Fibroblast of the conjunctiva (primary cell): Measurements from ENCODE around the gene PKNOX2.

Experiments
- DNase-seq: peaks from one replicate; pipeline ENCODE4 v3.0.0-alpha.2; 2010; ENCODE audit warnings: low read depth

PKNOX2 gene

DNA sequence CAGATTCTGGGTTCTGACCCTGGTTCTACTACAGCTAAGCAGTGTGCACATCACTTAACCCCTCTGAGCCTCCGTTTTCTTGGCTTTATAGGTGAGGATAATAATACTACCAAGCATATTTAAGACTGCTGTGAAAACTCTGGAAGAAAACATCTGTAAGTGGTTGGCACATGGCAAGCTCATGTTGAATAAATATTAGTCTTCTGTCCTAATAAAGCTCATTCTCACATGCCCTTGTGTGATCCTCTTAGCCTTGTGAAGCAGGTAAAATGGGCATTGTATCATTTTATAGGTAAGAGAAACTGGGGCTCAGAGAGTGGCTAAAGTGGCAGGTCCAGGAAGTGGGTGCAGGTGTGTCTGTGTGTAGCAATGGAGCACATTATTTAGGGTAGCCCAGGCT lies 8.5 kb downstream of the PKNOX2 start:
- no peak for DNase-seq

DNA sequence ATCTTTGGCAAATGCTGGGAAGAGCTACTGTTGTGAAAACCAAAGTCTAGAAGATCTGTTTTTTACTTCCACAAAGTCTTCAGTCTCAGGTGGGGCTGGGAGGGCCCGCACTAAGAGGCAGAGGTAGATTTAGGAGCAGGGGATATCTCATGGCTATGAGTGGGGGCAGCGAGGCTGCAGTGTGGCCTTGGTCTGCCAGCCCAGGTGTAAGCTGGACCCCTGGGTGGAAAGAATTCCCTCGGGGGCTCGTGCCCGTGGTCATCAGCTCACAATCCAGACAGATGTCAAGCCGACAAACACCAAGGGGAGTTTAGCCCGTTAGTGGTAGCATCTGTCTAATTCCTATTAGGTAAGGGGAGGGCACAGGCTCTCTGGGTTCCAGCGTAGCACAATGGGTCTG lies 9.0 kb downstream of the PKNOX2 start:
- DNase-seq = no peak

DNA sequence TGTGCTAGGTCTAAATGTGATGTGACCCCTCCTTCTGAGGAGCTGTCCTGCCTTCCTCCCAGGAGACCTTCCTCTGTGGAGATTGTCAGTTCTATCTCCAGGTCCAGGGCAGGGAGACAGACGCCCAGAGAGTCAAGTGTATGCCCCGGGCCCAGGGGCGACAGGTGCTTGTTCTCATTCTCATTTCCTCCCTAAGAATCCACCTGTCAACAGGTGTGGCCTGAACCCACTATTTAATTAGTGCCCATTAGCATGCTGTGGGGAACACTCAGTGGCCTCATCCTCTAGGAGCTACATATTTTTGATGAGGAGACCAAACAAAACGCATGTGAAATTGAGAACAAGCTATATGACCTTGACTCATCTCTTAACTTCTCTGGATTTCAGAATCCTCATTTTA lies 9.5 kb downstream of the PKNOX2 start:
- no peak for DNase-seq

DNA sequence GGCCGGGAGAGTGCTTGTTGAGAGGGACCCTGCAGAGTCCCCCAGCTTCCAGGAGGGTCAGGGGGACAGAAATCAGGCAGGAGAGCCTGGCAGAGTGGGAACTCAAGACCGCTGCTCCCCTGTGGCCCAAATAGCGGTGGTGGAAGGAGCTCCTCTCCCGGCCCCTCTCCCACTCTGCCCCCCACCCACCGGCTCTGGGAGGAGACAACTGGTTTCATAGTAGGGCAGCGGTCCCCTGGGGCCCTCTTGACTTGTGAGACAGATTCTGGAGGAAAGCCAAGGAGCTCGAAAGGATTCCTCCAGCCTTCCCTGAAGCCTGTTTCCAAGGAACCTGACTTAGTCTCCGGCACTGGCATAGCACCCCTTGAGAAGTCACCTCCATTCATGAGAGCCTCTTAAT lies 10.1 kb downstream of the PKNOX2 start:
- no peak for DNase-seq

DNA sequence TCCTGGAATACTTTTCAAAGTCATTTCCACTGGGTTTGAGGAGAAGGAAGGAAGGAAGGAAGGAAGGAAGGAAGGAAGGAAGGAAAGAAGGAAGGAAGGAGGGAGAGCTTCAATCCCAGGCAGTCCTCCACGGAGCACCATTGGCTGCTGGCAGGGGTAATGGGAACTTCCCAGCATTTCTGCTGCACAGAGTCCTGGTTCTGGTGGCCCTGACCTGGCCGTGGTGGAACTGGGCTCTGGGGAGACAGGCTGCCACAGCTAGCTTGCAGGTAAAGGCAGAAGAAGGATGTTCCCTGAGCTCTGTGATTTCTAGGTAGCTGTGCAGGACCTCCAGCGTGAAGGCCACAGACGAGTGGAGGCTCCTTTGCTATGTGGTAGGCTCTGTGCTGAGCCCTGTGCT lies 10.6 kb downstream of the PKNOX2 start:
- no peak for DNase-seq

DNA sequence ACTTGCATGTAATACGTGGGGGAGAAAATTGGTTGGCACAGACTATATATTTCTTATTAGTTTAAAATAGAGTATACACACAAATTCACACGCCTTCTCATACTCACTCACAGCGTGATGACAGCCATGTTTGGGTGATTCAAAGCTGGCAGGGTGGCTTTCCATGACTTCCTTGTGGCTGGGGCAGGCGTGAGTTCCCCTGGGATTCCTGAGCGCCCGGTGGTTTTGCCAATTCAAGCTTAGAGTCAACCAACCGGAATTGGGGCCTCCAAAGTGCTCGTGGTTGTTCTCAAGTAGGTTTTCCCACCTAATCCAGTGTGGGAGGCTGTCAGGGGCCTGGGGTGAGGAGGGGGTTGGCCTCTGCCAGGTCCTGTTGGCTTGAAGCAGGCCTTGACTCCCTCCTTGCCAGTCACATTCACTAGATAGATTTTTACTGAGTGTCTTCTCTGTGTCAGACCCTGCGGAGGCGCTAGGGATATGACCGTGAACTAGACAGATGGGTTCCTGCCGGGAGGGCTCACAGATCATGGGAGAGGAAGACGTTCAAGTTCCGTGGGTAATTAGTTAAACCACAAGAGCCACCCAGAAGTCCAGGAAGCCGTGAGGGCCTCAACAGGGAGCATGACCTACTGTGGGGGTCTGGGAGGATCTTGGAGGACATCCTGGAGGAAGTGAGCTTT lies 11.5 kb downstream of the PKNOX2 start:
- DNase-seq = no peak

DNA sequence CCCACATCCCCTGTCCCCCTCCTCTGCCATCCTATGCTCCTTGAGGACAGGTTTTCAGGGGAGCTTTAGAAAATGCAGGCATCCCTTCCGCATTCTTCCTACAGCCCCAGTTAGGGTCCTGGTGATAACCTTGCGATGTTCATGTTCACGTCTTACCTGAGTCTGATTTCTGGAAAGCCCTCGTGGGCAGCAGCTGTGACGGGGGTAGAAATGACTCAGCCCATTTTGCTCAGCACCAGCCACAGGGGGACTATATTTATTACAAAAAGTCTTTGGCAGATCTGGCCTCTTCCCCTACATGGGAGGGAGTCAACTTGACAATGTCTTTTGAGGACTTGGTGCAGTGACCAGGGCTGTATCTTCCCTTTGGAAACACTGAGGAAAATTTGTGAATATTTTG lies 12.3 kb downstream of the PKNOX2 start:
- no peak for DNase-seq

DNA sequence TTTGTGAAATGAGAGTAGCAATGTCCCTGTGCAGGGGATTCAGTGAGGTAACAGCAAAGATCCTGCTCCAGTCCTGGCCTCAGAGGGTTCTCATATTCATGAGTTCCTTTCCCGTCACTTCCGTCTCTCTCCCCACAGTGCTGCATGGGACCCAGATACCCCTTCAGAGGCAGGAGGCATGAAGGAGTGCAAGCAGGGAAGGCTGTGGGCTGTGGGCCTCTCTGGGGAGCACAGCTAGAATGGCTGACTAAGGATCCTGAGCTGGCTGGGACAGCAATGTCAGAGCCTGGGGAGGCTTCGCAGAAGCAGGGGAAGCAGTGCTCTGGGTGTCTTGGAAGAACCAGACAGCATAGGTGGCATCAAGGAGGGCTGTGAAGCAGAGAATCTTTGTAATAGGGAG lies 13.0 kb downstream of the PKNOX2 start:
- DNase-seq = no peak

DNA sequence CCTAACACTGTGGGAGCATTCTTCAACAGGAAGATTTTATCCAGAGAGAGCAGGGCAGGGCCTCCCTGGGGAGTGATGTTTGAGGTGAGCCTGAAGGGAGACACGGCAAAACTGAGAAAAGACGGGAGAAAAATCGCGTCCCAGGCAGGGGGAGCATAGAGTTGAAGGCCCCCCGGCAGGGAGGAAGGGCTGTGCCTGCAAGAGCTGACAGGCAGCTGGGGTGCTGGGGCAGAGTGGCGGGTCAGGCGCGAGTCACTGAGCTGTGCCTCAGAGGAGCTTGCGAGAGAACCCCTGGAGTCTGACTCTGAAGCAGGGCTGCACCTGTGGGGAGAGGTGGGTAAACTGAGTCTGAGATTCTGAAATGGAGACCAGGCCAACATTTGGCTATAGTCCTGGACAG lies 14.8 kb downstream of the PKNOX2 start:
- DNase-seq = no peak

DNA sequence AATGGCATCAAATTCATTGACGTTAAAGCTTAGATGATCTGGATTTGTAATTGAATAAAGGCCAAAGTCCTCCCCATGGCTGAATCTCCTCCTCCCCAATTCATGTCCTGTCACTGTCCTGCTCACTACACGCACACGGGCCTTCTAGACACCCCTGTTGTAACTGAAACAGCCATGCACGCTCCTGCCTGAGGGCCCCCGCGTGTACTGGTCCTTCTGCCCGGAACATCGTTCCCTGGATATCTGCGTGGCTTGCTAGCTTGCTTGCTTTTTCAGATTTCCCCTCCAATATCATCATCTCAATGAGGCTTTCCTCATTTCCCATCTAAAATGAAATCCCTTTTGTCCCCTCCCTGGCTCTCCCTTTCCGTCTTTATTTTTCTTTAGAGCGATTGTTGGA lies 15.3 kb downstream of the PKNOX2 start:
- DNase-seq = no peak

DNA sequence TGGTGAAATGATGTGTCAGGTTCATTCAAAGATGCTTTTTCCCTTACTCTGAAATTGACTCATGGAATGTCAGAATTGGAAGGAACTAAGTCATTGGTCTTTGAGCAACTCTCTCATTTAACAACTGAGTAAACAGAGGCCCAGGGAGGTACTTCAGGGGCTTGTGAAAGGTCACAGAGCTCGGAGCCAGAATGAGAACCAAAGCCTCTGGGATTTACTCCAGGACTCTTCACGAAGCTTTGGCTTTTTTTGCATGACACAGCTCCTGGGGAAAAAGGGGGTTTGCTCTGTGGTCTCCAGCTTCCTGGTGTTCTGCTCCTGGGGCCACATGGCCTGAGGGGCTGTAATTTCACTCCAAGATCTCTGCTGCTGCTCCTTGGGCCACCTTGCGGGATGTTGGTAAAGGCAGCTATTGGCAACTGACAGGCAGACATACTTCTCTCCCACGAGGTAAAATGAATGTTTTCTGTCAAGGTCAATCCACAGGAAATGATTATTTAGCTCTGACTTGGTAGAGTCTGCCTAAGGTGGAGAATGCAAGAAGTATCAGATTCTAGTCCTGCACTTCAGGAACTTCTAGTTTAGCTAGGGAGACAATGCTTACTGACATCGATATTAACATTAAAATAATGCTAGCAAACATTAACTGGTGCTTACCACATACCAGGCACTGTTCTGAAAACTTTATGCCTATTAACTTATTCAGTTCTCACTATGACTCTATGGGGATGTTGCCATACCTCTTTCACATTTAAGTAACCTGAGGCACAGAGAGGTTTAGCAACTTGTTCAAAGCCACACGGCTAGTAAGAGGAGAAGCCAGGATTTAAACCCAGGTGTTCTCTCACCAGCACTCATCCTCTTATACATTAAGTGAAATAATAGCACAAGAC lies 16.1 kb downstream of the PKNOX2 start:
- DNase-seq = no peak

DNA sequence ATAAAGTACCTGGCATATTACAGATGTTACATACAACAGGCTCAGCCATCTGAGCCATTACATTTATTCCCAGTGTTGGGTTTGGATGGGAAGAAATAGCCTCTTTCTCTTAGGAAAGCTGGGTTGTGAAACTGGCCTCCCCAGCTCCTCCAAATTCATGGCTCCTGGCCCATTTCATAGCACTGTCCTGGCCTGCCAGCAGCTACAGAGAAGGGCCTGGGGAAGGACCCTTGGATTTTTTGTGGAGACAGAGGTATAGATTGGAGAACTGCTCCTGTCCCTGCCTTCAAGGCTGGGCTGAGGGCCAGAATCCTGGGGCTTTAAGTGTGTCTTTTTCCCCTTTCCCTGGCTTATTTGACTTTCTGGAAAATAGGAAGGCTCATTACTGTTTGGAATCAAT lies 18.0 kb downstream of the PKNOX2 start:
- DNase-seq = no peak

DNA sequence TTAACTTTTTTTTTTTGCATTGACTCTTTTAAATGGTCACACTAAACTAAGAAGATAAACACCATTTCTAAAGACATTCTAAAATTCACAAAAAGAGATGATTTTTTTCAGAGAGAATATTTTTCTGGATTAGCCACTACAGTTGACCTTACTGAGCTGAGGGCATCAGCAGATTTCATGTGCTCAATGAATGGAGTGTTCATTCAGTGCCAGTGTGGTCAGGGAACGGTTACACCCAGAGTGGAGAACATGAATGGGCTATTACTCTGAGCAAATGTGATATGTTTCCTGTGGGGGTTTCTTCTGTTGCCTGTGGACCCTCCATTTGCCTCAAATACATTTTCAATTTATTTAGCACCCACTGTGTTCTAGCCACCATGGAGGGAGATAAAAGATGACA lies 19.1 kb downstream of the PKNOX2 start:
- DNase-seq = no peak

DNA sequence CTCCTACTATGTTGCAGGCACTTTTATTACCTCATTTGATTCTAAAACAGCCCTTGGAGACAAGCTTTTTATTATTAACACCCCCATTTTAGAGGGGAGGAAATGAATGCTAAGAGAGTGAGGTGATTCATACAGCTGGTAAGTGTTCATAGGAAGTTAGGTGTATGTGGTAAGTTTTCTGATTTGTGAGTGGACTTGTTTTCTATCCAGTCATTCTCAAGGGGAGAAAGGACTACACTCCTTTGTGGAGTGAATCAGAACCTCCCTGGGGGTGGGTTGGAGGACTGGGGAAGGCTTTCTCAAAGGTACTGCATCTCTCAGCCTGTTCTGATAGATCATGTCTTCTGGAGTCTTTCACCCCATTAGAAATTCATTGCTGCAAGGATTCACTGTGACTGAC lies 23.5 kb downstream of the PKNOX2 start:
- no peak for DNase-seq

DNA sequence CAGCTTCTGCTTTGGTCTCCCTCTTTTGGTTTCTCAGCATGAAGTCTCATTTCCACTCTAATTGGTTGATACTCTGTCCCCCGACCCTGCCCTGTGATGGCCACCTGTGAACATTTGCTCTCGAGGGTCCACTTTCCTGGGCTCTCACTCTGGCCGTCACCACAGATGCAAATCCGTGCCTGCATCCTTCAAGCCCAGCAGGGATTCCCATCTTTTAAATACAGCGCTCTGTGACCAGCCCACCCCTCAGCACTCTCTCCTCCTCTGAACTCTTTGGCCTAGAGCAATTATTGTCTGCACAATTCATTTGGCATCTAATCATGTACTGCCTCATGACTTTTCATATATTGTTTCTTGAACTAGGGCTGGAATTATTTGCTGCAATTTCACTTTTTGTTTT lies 26.0 kb downstream of the PKNOX2 start:
- no peak for DNase-seq

DNA sequence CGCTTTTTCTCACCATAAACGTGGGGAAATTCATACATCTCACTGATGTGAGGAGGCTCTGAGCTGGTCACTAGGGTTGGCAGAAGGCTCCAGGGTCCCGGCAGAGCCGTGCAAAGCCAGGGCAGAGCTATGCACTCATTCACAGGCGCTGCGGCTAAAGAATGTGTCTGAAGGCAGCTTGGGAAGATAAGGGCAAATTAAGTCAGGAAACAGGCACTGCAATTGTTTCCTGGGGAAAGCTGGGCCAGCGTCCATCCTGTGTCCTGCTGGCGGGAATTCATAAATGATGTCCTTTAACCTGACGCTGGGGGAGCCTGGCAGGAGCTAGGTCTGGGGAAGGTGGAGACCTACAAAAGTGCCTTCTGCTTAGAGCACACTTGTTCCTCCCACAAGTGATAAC lies 27.6 kb downstream of the PKNOX2 start:
- no peak for DNase-seq

DNA sequence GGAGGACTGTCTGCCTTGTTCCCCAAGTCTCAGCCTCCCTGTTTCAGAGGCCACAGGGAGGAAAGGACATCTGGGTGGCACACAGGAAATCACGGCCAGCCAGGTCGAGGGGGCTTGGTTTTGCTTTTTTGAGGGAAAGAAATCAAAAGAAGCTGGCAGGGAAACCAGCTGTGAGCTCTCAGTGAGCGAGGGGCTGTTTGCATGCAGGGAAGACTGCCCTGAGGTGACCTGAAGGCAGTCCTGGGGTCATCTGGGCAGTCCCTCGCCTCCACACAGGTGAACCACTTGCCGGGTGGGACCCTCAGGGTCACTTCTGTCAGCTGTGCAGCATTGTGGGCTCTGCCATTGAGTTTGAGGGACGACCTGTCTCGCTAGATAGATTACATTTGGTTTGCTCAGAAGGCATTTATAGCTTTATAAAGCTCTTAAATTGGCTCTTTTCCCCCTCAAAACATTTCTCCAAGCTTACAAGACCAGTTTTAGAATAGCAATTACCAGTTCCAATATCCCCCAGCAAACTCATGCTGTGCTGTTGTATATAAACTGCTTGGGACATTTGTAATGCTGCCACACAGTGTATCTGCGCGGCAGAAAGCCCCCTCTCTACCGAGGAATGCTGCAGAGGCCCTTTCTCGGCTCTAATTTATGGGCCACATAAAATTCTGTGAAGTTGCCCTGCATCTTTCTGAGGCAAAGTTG lies 28.3 kb downstream of the PKNOX2 start:
- DNase-seq = no peak

DNA sequence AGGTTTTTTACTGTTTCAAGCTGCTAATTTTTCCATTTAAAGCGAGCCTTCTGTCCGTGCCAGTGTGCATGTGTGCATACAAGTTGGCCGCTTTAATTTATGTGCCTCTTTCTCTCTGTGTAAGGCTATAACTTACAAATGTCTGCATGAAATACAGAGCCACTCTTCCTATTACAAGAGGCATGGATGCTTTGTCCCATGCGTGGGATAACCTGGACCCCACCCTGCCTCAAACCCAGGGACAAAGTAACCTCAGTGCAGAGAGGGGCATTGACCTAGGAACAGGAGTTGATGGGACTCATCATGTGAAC lies 28.8 kb downstream of the PKNOX2 start:
- DNase-seq = no peak

DNA sequence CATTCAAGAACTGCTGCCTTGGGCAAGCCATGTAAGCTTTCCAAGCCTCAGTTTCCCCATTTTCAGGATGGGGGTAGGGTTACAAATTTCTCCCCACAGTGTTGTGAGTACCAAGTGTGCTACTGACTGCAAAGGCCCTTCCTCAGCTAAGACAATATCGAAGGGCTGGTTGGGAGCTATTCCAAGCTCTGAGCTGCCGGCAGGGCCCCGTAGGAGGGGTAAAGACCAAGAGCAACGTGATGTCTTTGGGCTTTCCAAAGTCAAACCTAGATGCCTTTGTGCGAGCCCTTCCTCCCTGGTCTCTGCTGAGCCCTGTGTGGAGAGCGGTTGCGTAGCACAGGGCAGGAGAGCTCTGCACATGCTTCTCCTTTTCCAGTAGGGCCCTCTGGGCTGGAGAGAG lies 29.3 kb downstream of the PKNOX2 start:
- no peak for DNase-seq

DNA sequence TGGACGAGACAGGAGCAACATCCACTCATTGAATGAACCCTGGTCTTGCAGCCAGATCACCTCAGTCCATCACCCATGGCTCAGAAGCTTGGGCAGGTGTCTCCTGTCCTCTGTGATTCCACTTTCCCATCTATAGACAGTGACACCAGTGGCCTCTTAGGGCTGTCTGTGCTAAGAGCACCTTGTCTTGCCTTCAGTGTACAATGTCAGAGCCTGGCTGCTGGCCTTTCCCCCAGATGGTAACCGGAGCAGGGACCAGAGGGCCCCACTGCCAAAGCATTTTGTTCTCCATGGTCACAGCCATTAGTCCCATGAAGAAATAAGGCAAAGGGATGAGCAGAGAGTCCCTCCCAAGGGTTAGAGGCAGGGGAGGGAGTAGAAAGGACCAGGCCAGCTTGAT lies 35.4 kb downstream of the PKNOX2 start:
- DNase-seq = no peak

DNA sequence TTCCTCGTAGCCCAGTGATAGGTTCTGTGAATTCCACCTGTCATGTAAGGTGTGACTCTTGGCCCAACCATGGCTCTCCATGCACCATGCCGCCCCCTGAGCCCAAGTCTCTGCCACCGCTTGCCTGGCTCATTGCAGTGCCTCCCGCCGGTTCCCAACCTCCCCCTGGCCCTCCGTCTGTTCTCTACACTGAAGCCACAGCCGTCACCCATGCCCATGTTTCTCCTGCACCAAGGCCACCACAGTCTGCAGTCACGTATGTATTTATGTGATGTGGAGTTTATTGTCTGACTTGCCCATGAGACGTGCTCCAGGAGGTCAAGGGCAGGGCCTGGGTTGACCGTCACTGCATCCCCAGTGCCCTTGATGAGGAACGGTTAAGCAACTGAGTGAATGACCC lies 35.9 kb downstream of the PKNOX2 start:
- DNase-seq = no peak

DNA sequence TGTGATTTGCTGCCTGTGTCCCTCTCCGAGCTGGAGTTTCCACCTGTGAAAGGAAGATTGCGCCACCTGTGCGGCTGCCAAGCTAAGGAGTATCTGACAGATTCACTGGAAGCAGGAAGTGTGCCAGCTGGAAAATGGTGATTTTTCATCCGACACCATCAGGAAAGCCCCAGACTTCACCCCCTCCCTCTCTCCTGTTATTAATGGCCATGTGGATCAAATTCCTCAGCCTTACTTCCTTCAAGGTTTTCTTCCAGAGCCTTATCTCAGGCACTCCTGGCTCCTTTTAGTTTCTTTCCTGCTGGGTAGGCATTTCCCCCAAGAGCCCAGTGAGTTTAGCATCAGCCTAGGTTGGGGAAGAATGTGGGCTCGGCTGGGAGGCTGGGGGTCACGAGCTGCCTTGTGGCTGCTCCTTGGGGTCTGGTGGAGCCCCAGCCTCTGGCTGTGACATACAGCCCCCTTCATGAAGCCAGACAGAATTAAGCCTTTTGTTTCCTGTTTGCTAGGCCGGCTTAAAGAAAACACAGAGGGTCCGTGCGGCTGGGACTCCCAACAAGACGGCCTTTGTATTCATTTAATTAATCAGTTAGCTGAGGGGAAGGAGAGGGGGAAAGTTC lies 37.1 kb downstream of the PKNOX2 start:
- DNase-seq = no peak

DNA sequence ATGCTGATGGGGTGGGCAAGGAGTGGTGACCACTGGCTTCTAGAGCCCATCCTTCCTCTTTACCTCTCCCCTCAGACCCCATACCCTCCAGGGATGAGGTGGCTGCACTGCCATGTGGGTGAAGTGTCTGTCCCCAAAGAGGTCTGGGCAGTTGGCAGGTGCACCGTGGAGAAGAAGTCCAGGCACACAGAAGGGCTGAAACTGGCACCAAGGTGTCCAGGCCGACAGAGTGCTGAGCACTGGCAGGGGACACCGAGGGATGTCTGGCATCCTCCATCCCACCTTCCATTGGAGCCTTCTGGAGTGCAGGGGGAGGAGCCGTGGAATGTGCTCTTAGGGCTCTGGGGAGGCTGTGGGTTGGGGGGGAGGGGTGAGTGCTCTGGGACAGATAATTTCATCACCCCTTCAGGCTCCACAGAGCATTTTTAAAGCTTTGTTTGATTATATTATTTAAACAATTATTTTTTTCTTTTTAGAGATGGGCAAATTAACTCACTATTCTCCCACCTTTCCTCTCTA lies 37.9 kb downstream of the PKNOX2 start:
- no peak for DNase-seq
